ENCODE measurements around the gene B3GALT2. TPM values are rescaled to one million over a fixed set of nuclear protein-coding genes. Genes with fewer than 3 reads are reported as not detected.

Gene B3GALT2
- total RNA-seq, 1 experiment from 2014 or later: not detected

DNA sequence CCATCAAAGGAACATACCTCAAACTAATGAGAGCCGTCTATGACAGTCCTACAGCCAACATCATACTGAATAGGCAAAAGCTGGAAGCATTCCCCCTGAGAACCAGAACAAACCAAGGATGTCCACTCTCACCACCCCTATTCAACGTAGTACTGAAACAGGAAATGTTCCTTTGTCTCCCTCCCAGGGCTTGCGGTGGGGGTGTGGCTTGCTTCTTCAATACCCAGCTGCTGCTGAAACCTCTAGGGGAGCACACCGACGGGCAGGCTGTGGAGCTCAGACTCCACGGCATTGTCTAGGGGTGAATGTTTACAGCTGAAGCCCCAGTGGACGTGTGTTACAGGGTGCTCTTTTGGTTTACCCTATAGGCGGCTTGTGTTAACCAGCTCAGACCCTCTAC lies 30.5 kb upstream of the B3GALT2 start:
- H3K9me3 Mint-ChIP-seq: no peaks in the 10 kb centered on the region
- DNase-seq (ENCODE audit: low spot score) (peak; percentile 69), ATAC-seq (peak; percentile 99)
- H3K4me1 Mint-ChIP-seq: peaks cover 43% of the 10 kb centered on the region
- no peaks in the 10 kb centered on the region for H3K27me3 Mint-ChIP-seq (ENCODE audit: low read depth)
- ChIA-PET POLR2A (no interaction called here), CTCF (interaction anchor here (1.5 kb wide), 1 partner anchor 32 kb away, joined by 3 read pairs; no protein-coding TSS in a partner anchor)
- TF ChIP-seq NFATC4 (CRISPR knock-in tag; IDR thresholded peaks at IDR 0.05) (no peak), SP1 (CRISPR knock-in tag; conservative IDR thresholded peaks at IDR 0.05) (no peak), HMGXB4 (CRISPR knock-in tag; IDR thresholded peaks at IDR 0.05) (no peak), FOXP4 (CRISPR knock-in tag; IDR thresholded peaks at IDR 0.05) (no peak), CREM (CRISPR knock-in tag; IDR thresholded peaks at IDR 0.05) (no peak), ZNF138 (CRISPR knock-in tag; conservative IDR thresholded peaks at IDR 0.05) (no peak), PRDM15 (CRISPR knock-in tag; IDR thresholded peaks at IDR 0.05) (no peak)
- no peak overlapping the region for H3K4me3 Mint-ChIP-seq
- H3K27ac Mint-ChIP-seq: peak overlapping the region; percentile 20; the same call in 1 of the 2 replicates
- H3K36me3 Mint-ChIP-seq: peaks cover 33% of the 10 kb centered on the region

GRCh38 chr1:193213998-193214397 lies 27.6 kb upstream of the B3GALT2 start:
- Mint-ChIP-seq H3K4me3 (no peak overlapping the region), H3K27ac (peak overlapping the region; percentile 47; the same call in 1 of the 2 replicates), H3K4me1 (peaks cover 40% of the 10 kb centered on the region), H3K27me3 (ENCODE audit: low read depth) (no peaks in the 10 kb centered on the region), H3K9me3 (no peaks in the 10 kb centered on the region), H3K36me3 (peaks cover 28% of the 10 kb centered on the region)
- CTCF ChIA-PET: no interaction called here
- no peak for ATAC-seq
- no peak for DNase-seq (ENCODE audit: low spot score)
- POLR2A ChIA-PET: no interaction called here
- TF ChIP-seq ELF4 (CRISPR knock-in tag; IDR thresholded peaks at IDR 0.05; ENCODE audit: low read depth) (no peak), NR2C2 (CRISPR knock-in tag; IDR thresholded peaks at IDR 0.05) (no peak), RELA (CRISPR knock-in tag; IDR thresholded peaks at IDR 0.05; ENCODE audit: borderline replicate concordance) (no peak), FOXJ3 (CRISPR knock-in tag; IDR thresholded peaks at IDR 0.05; ENCODE audit: borderline replicate concordance) (no peak), ZNF512 (CRISPR knock-in tag; IDR thresholded peaks at IDR 0.05; ENCODE audit: borderline replicate concordance) (no peak)
- TF ChIP-seq, protein P1, sequence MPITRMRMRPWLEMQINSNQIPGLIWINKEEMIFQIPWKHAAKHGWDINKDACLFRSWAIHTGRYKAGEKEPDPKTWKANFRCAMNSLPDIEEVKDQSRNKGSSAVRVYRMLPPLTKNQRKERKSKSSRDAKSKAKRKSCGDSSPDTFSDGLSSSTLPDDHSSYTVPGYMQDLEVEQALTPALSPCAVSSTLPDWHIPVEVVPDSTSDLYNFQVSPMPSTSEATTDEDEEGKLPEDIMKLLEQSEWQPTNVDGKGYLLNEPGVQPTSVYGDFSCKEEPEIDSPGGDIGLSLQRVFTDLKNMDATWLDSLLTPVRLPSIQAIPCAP (CRISPR knock-in tag; IDR thresholded peaks at IDR 0.05): no peak
